H1 (cell line): ENCODE data around the gene ENDOG.

Experiments
- EGR1 ChIP-seq: IDR thresholded peaks from 2 replicates; pipeline ENCODE4 v1.6.1; 2011; ENCODE audit warnings: low read depth, low read length, borderline replicate concordance
- EZH2 ChIP-seq: fragments of 200-600 bp; sonication (generic); IDR thresholded peaks from 2 replicates; pipeline ENCODE4 v1.7.1; 2012; ENCODE audit warnings: low read depth, mild to moderate bottlenecking, moderate library complexity, low read length, inconsistent platforms; ENCODE audit not compliant: severe bottlenecking
- POLR2AphosphoS5 ChIP-seq: IDR thresholded peaks from 2 replicates; pipeline ENCODE4 v1.6.1; 2011; ENCODE audit warnings: low read depth, low read length
- POU5F1 ChIP-seq: IDR thresholded peaks from 2 replicates; pipeline ENCODE4 v1.6.1; 2011; ENCODE audit warnings: low read depth, mild to moderate bottlenecking, low read length, moderate library complexity
- RAD21 ChIP-seq, 2 experiments: IDR thresholded peaks in 1 of 2; conservative IDR thresholded peaks in 1 of 2; 2 replicates each; pipeline ENCODE4 v1.6.1; 2011; ENCODE audit warnings: low read depth in 2 of 2, low read length in 2 of 2, improper control_type of control experiment in 1 of 2, inconsistent platforms in 1 of 2, mild to moderate bottlenecking in 1 of 2, moderate library complexity in 1 of 2
- SRF ChIP-seq: IDR thresholded peaks from 2 replicates; pipeline ENCODE4 v1.6.1; 2011; ENCODE audit warnings: mild to moderate bottlenecking, low read depth, low read length, moderate library complexity
- YY1 ChIP-seq: IDR thresholded peaks from 2 replicates; pipeline ENCODE4 v1.6.1; 2011; ENCODE audit warnings: low read depth, mild to moderate bottlenecking, low read length
- TF ChIP-seq, protein P1 (sequence below), 3 experiments: IDR thresholded peaks; 1 replicate in 2 of 3; 2 replicates in 1 of 3; pipeline versions ENCODE4 v1.5.1 to v1.6.1; 2011; ENCODE audit warnings: low read length in 3 of 3, mild to moderate bottlenecking in 3 of 3, inconsistent platforms in 2 of 3, low read depth in 1 of 3, moderate library complexity in 1 of 3; ENCODE audit not compliant: insufficient read depth in 1 of 3; ENCODE audit errors: control extremely low read depth in 1 of 3

DNA sequence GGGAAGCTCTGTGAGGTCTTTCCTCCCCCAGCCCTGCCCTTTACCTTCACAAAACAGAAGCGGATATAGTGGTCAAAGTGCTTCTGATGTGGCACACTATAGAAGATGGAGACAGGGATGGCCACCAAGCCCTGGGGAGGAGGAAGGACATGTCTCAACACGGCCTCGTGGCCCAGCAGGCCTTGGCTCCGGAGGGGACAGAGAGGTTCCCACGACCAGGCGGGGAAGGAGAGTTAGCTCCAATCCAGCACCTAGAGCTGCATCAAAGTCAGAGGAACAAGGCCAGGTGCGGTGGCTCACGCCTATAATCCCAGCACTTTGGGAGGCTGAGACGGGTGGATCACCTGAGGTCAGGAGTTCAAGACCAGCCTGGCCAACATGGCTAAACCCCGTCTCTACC is 15.4 kb downstream of the ENDOG start:
- no peak for TF ChIP-seq POLR2AphosphoS5
- TF ChIP-seq RAD21 (IDR thresholded peaks at IDR 0.05 in 1 of 2, conservative IDR thresholded peaks at IDR 0.05 in 1 of 2; ENCODE audit: low read depth in 2 of 2, low read length in 2 of 2), result no peak
- TF ChIP-seq, protein P1, sequence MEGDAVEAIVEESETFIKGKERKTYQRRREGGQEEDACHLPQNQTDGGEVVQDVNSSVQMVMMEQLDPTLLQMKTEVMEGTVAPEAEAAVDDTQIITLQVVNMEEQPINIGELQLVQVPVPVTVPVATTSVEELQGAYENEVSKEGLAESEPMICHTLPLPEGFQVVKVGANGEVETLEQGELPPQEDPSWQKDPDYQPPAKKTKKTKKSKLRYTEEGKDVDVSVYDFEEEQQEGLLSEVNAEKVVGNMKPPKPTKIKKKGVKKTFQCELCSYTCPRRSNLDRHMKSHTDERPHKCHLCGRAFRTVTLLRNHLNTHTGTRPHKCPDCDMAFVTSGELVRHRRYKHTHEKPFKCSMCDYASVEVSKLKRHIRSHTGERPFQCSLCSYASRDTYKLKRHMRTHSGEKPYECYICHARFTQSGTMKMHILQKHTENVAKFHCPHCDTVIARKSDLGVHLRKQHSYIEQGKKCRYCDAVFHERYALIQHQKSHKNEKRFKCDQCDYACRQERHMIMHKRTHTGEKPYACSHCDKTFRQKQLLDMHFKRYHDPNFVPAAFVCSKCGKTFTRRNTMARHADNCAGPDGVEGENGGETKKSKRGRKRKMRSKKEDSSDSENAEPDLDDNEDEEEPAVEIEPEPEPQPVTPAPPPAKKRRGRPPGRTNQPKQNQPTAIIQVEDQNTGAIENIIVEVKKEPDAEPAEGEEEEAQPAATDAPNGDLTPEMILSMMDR (IDR thresholded peaks at IDR 0.05; ENCODE audit: control extremely low read depth in 1 of 3, insufficient read depth in 1 of 3, low read depth in 1 of 3, low read length in 3 of 3), result no peak
- no peak for TF ChIP-seq POU5F1
- no peak for TF ChIP-seq EZH2
- no peak for TF ChIP-seq EGR1
- TF ChIP-seq YY1, result no peak
- TF ChIP-seq SRF, result no peak
